Stimulated activated CD4-positive, alpha-beta T cell treated with anti-CD3 and anti-CD28 coated beads, Interleukin-12 subunit alpha, Interleukin-12 subunit beta, amount 100 ng/mL, for 4 hours (primary cell): Measurements from ENCODE around the gene ZNF12.
A peak's percentile ranks its signal among the peaks of the same experiment; 100 is the strongest.

Source experiments
- DNase-seq: peaks from one replicate; pipeline ENCODE4 v3.0.0-alpha.2; 2020

ZNF12 gene

DNA sequence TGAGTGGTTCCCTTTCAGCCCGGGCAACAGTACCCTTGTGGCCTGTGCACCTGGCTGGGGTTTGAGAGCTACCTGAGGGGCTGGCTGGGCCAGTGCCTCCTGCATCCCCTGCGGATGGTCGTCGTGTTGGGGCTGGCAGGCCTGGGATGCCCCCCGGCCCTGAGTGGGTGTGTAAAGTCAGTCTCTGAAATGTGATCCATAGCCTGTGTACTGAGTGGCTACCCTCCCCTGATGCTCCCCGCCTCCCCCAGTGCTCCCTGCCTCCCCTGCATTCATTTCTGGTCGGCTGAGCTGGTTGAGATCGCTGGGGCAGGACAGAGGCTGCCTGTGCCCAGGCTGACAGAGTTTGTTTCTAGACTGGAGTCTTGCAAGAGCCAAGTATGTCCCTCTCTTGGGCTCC, 60.3 kb downstream of the ZNF12 start:
- DNase-seq, result no peak

DNA sequence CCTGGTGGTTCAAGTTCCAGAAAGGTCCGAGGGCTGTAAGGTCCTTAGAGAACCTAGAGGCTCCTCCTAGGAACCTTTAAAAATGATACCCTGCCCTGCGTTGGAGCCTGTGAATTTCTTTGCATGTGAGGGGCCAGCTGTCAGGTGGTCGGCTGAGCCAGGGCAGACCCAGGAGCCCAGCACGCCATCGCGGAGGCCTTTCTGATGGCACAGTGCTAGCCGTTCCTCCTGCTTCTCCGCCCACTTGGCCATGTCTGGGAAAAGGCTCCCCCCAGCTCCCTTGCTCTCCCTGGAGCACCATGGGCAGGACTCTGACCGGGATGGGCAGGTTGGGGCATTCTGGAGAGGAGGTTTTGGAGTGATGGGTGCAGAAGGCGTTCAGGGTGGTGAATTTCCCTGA, 62.0 kb downstream of the ZNF12 start:
- DNase-seq, result no peak

DNA sequence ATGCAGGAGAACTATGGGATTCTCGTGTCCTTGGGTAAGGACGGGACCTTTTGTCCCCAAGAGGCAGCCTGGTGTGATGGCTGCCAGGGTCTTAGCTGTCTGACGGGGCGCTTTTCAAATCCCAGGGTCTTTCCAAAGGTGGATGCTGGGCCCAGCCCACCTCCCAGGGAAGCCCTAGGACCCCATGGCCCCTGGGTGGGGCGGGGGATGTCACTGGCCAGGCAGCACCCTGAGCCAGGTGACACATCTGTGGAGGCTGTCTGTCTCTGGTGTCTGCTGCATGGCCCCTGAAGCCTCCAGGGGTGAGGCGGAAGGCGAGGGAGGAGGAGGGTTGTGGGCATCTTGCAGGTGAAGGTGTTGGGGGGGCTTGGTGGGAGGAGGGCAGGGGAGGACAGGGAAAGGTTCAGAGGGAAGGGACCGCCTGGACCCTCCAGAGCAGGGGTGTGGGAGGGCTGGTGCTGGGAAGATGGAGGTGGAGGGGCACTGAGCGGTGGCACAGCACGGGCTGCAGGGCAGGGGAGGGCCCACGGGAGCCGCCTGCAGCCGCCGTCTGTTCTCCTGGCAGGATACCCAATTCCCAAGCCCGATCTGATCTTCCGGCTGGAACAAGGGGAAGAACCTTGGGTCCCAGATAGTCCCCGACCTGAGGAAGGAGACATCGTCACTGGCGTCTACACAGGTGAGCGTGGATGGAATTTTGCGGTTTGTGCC, 62.7 kb downstream of the ZNF12 start:
- DNase-seq, result no peak

DNA sequence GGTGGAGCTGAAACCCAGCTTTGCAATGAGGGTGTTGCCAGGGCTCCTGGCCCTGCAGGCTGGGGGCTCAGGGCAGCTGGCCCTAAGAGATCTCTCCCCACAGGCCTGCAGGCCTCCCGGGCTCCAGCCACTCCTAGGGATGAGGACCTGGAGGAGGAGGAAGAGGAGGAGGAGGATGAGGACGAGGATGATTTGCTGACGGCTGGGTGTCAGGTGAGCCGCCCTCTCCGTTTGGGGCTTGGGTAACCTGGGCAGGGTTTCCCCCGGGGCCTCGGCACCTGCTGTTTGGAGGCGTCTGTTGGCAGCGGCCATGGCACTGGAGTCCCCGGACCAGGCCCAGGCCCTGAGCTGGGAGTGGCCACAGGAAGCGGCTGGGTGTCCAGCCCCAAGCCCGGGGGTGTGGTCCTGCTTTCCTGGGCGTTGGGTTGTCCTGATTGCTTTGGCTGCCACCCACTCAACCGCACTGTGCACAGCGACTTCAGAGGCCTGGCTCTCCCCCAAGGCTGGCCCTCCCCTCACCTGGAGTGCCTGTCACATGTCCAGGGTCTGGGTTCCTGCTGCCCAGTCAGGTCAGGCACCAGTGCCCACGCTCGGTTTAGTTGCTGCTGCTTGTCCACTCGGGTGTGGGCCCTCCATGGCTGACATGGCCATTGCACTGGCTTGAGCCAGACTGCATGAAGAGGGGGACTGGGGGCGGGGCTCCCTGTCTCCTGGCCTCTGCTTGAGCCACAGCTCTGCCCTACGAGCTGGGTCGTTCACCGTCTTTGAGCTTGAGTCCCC, 63.7 kb downstream of the ZNF12 start:
- no peak for DNase-seq

DNA sequence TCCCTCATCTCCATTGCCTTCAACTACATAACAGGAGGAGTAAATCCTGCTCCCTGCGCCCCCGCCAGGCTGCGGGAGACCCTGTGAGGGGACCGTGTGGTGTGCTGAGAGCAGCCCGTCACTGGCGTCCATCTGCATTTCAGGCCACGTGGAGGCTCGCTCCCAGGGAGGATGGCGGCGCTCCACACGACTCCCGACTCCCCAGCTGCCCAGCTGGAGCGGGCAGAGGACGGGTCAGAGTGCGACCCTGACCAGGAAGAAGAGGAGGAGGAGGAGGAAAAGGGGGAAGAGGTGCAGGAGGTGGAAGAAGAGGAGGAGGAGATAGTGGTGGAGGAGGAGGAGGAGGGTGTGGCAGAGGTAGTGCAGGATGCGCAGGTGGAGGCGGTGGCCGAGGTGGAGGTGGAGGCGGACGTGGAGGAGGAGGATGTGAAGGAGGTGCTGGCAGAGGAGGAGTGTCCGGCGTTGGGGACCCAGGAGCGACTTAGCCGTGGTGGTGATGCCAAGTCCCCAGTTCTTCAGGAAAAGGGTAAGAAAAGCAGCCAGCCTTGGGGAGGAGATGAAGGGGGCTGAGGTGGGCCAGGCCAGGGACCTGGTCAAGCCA, 64.4 kb downstream of the ZNF12 start:
- no peak for DNase-seq

DNA sequence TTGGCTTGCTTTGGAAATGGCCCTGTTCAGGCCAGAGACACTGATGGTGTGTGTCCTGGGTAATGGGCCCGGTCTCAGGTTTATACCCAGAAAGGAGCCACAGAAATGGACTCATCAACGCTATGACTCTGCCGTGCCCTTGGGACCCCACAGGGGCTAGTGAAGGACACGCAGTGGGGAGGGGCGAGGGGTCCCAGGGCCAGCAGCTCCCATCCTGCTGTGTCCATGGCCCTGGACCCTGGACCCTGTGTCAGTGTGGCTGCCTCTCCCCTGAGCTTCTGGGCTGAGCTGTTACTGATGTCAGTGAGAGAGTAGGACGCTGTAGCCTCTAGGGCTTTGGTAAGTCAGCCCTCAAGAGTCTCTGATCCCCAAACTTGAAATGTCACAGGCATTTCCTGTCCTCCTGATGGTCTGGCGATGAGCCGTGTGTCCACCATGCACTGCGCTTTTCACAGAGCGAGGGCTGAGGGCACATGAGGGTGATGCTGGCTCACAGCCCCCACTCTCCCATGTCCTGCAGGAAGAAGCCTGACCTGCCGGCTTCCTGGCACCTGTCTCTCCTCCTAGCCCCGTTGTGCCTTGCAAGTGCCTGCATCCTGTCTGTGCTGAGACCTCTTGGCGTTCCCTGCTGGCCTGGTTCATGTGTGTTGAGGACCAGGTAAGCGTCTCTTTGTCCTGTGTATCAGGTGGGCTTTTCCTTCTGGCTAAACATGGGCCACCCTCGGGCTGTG, 65.3 kb downstream of the ZNF12 start:
- no peak for DNase-seq

DNA sequence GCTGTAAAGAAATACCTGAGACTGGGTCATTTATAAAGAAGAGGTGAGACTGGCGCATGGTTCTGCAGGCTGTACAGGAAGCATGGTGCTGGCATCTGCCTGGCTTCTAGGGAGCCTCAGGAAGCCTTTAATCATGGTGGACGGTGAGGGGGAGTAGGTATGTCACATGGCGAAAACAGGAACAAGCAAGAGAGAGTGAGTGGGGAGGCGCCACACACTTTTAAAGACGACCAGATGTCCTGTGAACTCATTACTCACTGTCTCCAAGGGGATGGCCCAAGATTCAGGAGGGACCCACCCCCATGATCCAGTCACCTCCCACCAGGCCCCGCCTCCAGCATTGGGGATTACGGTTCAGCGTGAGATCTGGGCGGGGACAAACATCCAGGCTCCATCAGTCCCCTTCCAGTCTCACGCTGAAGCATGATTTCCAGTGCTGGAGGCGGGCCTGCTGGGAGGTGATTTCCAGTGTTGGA, 66.5 kb downstream of the ZNF12 start:
- peak; percentile 37 for DNase-seq

DNA sequence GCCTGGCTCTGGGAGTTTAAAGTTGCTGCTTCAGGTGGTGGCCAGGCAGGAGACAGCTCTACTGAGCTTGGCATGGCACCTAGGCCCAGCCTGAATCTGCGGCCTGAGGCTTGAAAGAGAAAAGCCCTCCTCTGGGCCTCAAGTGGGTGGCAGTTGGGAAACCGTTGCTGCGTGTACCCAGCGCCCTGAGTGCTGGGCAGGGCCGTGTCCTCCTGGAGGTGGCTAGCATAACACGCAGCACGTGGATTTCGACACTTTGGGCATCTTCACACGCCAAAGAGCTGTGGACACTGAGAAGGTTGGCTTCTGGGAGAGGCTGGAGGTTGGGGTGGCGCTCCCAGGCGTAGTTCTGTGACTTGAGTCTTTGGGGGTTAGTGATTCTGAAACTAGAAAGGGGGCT, 67.1 kb downstream of the ZNF12 start:
- no peak for DNase-seq

DNA sequence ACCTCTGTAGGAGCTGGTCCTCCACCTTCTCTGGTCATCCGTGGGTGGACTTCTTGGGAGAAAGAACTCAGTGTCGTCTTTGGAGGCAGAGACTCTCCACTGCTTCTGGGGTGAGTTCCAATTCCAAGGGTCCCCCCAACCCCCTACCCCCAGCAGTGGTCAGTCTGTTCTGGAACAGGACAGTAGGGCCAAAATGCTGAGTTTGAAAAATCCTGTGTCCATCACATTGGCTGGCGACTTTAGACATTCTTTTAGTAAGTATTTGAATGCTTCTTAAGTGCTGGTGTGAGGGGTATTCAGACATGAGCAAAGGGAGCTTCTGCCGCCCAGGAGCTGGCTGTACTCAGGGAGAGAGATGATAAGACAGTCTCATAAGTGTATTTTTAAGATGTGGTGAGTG, 67.7 kb downstream of the ZNF12 start:
- no peak for DNase-seq
